ENCODE results near the gene ANGPTL2. TPM values are rescaled to one million over a fixed set of nuclear protein-coding genes. Genes with fewer than 3 reads are reported as not detected.

ANGPTL2 gene
- total RNA-seq, 2 donors from 2014 or later = 2.7 to 15.1 TPM

- Histone ChIP-seq H3K27me3 (no peaks in the 10 kb centered on the region), H3K36me3 (no peaks in the 10 kb centered on the region), H3K9ac (ENCODE audit: low read depth in 2 of 2, low read length in 2 of 2) (no peak overlapping the region), H3K27ac (no peak overlapping the region), H3K9me3 (no peaks in the 10 kb centered on the region), H3K4me3 (no peak overlapping the region), H3K4me1 (no peaks in the 10 kb centered on the region)
- intact Hi-C loops (cut with DNase I) = no loop called here
- no peak for DNase-seq
- no peak for TF ChIP-seq CTCF (IDR thresholded peaks at IDR 0.05)
Measured at GRCh38 chr9:127163409-127163808, 41.0 kb upstream of the ANGPTL2 start.

GRCh38 chr9:127162864-127163365 lies 40.5 kb upstream of the ANGPTL2 start:
- no peaks in the 10 kb centered on the region for H3K9me3 ChIP-seq
- H3K4me3 ChIP-seq = no peak overlapping the region
- intact Hi-C loops (cut with DNase I) = no loop called here
- H3K27ac ChIP-seq = no peak overlapping the region
- H3K4me1 ChIP-seq = no peaks in the 10 kb centered on the region
- no peak overlapping the region for H3K9ac ChIP-seq (ENCODE audit: low read depth in 2 of 2, low read length in 2 of 2)
- H3K36me3 ChIP-seq = no peaks in the 10 kb centered on the region
- DNase-seq = peak; percentile 9
- H3K27me3 ChIP-seq = no peaks in the 10 kb centered on the region
- no peak for TF ChIP-seq CTCF (IDR thresholded peaks at IDR 0.05)

- intact Hi-C loops (cut with DNase I) = no loop called here
- Histone ChIP-seq H3K4me3 (no peak overlapping the region), H3K9ac (ENCODE audit: low read depth in 2 of 2, low read length in 2 of 2) (no peak overlapping the region), H3K9me3 (no peaks in the 10 kb centered on the region), H3K27me3 (no peaks in the 10 kb centered on the region), H3K4me1 (no peaks in the 10 kb centered on the region), H3K27ac (no peak overlapping the region), H3K36me3 (no peaks in the 10 kb centered on the region)
- no peak for DNase-seq
- no peak for TF ChIP-seq CTCF (IDR thresholded peaks at IDR 0.05)
Measured at GRCh38 chr9:127162046-127162863, 39.8 kb upstream of the ANGPTL2 start.

GRCh38 chr9:127161081-127161624 lies 38.7 kb upstream of the ANGPTL2 start:
- Histone ChIP-seq H3K9me3 (no peaks in the 10 kb centered on the region), H3K4me1 (no peaks in the 10 kb centered on the region), H3K27me3 (no peaks in the 10 kb centered on the region), H3K4me3 (no peak overlapping the region), H3K27ac (no peak overlapping the region), H3K9ac (ENCODE audit: low read depth in 2 of 2, low read length in 2 of 2) (no peak overlapping the region), H3K36me3 (no peaks in the 10 kb centered on the region)
- TF ChIP-seq CTCF (IDR thresholded peaks at IDR 0.05) = no peak
- no peak for DNase-seq
- intact Hi-C loops (cut with DNase I) = no loop called here

GRCh38 chr9:127159949-127160610 lies 37.6 kb upstream of the ANGPTL2 start:
- intact Hi-C loops (cut with DNase I) = no loop called here
- Histone ChIP-seq H3K9ac (ENCODE audit: low read depth in 2 of 2, low read length in 2 of 2) (no peak overlapping the region), H3K27ac (no peak overlapping the region), H3K4me1 (no peaks in the 10 kb centered on the region), H3K9me3 (no peaks in the 10 kb centered on the region), H3K4me3 (no peak overlapping the region), H3K27me3 (no peaks in the 10 kb centered on the region), H3K36me3 (no peaks in the 10 kb centered on the region)
- peak; percentile 9 for DNase-seq
- no peak for TF ChIP-seq CTCF (IDR thresholded peaks at IDR 0.05)

Measured in colonic mucosa (tissue), 4 donors.